H1 (cell line): Measurements from ENCODE around the gene SYDE2. TPM values are rescaled to one million over a fixed set of nuclear protein-coding genes. Genes with fewer than 3 reads are reported as not detected.
A peak's percentile ranks its signal among the peaks of the same experiment; 100 is the strongest.

Source experiments
- CTCF ChIA-PET: fragments of 300-600 bp; sonication (Branson Sonifier 250); formaldehyde crosslinking; loops from one replicate; lab custom pipeline; 2021; ENCODE audit not compliant: partially characterized antibody; lab: Charles Lee
- POLR2A ChIA-PET: fragments of 300-600 bp; sonication (Branson Sonifier 250); formaldehyde crosslinking; loops from one replicate; lab custom pipeline; 2021; ENCODE audit warnings: inconsistent platforms; ENCODE audit not compliant: partially characterized antibody; lab: Charles Lee
- DNase-seq, 2 experiments: peaks; one replicate each; pipeline versions ENCODE4 v3.0.0 to v3.0.0-alpha.2; 2010 to 2022; ENCODE audit warnings: low spot score in 2 of 2, low read depth in 1 of 2, mixed read lengths in 1 of 2
- FAIRE-seq: peaks from 2 replicates; lab custom pipeline; 2011; peaks lifted over from hg19 to GRCh38; lab: Jason Lieb, UNC
- H2AFZ ChIP-seq: 2 replicates; pipeline ENCODE4 v1.8.1; 2012; ENCODE audit warnings: low read length, inconsistent platforms
- H2AK5ac ChIP-seq: 2 replicates; pipeline ENCODE4 v1.6.1; 2013; ENCODE audit warnings: low read depth, low read length
- H2BK120ac ChIP-seq: replicated peaks from 2 replicates; pipeline ENCODE3; 2013; ENCODE audit warnings: low read depth, low read length, inconsistent platforms
- H2BK12ac ChIP-seq: 2 replicates; pipeline ENCODE4 v1.6.1; 2013; ENCODE audit warnings: low read depth, low read length
- H2BK15ac ChIP-seq: 2 replicates; pipeline ENCODE4 v1.6.1; 2013; ENCODE audit warnings: low read length
- H2BK20ac ChIP-seq: 2 replicates; pipeline ENCODE4 v1.6.1; 2013; ENCODE audit warnings: low read length
- H2BK5ac ChIP-seq: 2 replicates; pipeline ENCODE4 v1.6.1; 2013; ENCODE audit warnings: low read depth, low read length
- H3K14ac ChIP-seq: 2 replicates; pipeline ENCODE4 v1.6.1; 2013; ENCODE audit warnings: inconsistent platforms; ENCODE audit not compliant: insufficient read length
- H3K18ac ChIP-seq: 2 replicates; pipeline ENCODE4 v1.6.1; 2013; ENCODE audit warnings: low read length; ENCODE audit errors: extremely low read depth
- H3K23ac ChIP-seq: 2 replicates; pipeline ENCODE4 v1.6.1; 2013; ENCODE audit warnings: inconsistent platforms; ENCODE audit not compliant: insufficient read length
- H3K23me2 ChIP-seq: 2 replicates; pipeline ENCODE4 v1.6.1; 2013; ENCODE audit warnings: low read depth, low read length
- H3K27ac ChIP-seq: 2 replicates; pipeline ENCODE4 v1.6.1; 2011; ENCODE audit warnings: low read depth, low read length, inconsistent platforms
- H3K27me3 ChIP-seq, 4 experiments: replicated peaks in 1 of 4; 1 replicate in 1 of 4; 2 replicates in 3 of 4; pipeline versions ENCODE4 v1.6.1 to v1.8.1; 2011 to 2013; ENCODE audit warnings: low read length in 3 of 4, mild to moderate bottlenecking in 3 of 4, inconsistent platforms in 2 of 4, mixed read lengths in 2 of 4, moderate library complexity in 1 of 4; ENCODE audit not compliant: control insufficient read depth in 3 of 4, insufficient read depth in 3 of 4; ENCODE audit errors: extremely low read depth in 1 of 4
- H3K36me3 ChIP-seq, 4 experiments: 2 replicates each; pipeline versions ENCODE4 v1.6.1 to v1.8.1; 2011 to 2013; ENCODE audit warnings: mild to moderate bottlenecking in 4 of 4, low read length in 3 of 4, moderate library complexity in 2 of 4, control low read depth in 1 of 4, inconsistent platforms in 1 of 4; ENCODE audit not compliant: insufficient read depth in 4 of 4, control insufficient read depth in 2 of 4
- H3K4ac ChIP-seq: replicated peaks from 2 replicates; pipeline ENCODE3; 2013; ENCODE audit warnings: low read length, low read depth, mixed read lengths, inconsistent platforms; ENCODE audit not compliant: insufficient read length
- H3K4me1 ChIP-seq, 4 experiments: replicated peaks in 1 of 4; 1 replicate in 1 of 4; 2 replicates in 3 of 4; pipeline versions ENCODE4 v1.6.1 to v1.8.1; 2011 to 2013; ENCODE audit warnings: low read length in 3 of 4, inconsistent platforms in 2 of 4, mixed read lengths in 1 of 4; ENCODE audit not compliant: insufficient read depth in 4 of 4, control insufficient read depth in 3 of 4
- H3K4me2 ChIP-seq, 2 experiments: 2 replicates each; pipeline versions ENCODE4 v1.6.1 to v1.8.1; 2011 to 2013; ENCODE audit warnings: low read depth in 2 of 2, low read length in 2 of 2, control low read depth in 1 of 2, inconsistent platforms in 1 of 2, mild to moderate bottlenecking in 1 of 2; ENCODE audit not compliant: insufficient read depth in 1 of 2
- H3K4me3 ChIP-seq, 4 experiments: fragments of 200-600, 300-600 bp in 1 of 4; sonication (generic), shearing (Covaris generic), sonication (Bioruptor Twin) in 1 of 4; 2 replicates each; pipeline versions ENCODE4 v1.5.1 to v1.8.1; 2011 to 2016; ENCODE audit warnings: low read length in 4 of 4, low read depth in 3 of 4, control low read depth in 2 of 4, inconsistent platforms in 2 of 4, mild to moderate bottlenecking in 2 of 4, mixed read lengths in 1 of 4, moderate library complexity in 1 of 4; ENCODE audit not compliant: insufficient read depth in 2 of 4; ENCODE audit errors: extremely low read depth in 1 of 4
- H3K56ac ChIP-seq: replicated peaks from 2 replicates; pipeline ENCODE3; 2013; ENCODE audit warnings: low read depth, mild to moderate bottlenecking, mixed read lengths, low read length, inconsistent platforms; ENCODE audit not compliant: insufficient read length
- H3K79me1 ChIP-seq: 2 replicates; pipeline ENCODE4 v1.6.1; 2013; ENCODE audit warnings: low read depth, low read length, control low read depth
- H3K79me2 ChIP-seq, 2 experiments: 2 replicates each; pipeline versions ENCODE4 v1.6.1 to v1.8.1; 2012 to 2013; ENCODE audit warnings: low read length in 2 of 2, mild to moderate bottlenecking in 2 of 2, inconsistent platforms in 1 of 2; ENCODE audit not compliant: insufficient read depth in 2 of 2, control insufficient read depth in 1 of 2
- H3K9ac ChIP-seq, 4 experiments: replicated peaks in 1 of 4; 1 replicate in 1 of 4; 2 replicates in 3 of 4; pipeline versions ENCODE4 v1.6.1 to v1.8.1; 2011 to 2013; ENCODE audit warnings: low read depth in 3 of 4, low read length in 3 of 4, control low read depth in 2 of 4, mild to moderate bottlenecking in 2 of 4, moderate library complexity in 2 of 4, inconsistent platforms in 1 of 4; ENCODE audit errors: extremely low read depth in 1 of 4
- H3K9me3 ChIP-seq, 2 experiments: 2 replicates each; pipeline versions ENCODE4 v1.6.1 to v1.8.1; 2012 to 2013; ENCODE audit warnings: mild to moderate bottlenecking in 2 of 2, moderate library complexity in 2 of 2, control low read depth in 1 of 2, inconsistent platforms in 1 of 2, low read depth in 1 of 2, low read length in 1 of 2, mixed read lengths in 1 of 2; ENCODE audit not compliant: insufficient read depth in 2 of 2
- H4K20me1 ChIP-seq, 2 experiments: replicated peaks in 1 of 2; 2 replicates each; pipeline versions ENCODE3 to v1.8.1; 2011 to 2013; ENCODE audit warnings: inconsistent platforms in 2 of 2, low read length in 2 of 2, mild to moderate bottlenecking in 1 of 2; ENCODE audit not compliant: insufficient read depth in 2 of 2, control insufficient read depth in 1 of 2
- H4K5ac ChIP-seq: 2 replicates; pipeline ENCODE4 v1.6.1; 2013; ENCODE audit warnings: low read length, low read depth, mixed read lengths, inconsistent platforms; ENCODE audit not compliant: insufficient read length
- H4K8ac ChIP-seq: 2 replicates; pipeline ENCODE4 v1.8.0; 2013; ENCODE audit warnings: mild to moderate bottlenecking, moderate library complexity, low read length, inconsistent platforms; ENCODE audit not compliant: insufficient read depth; ENCODE audit errors: extremely low read depth
- H4K91ac ChIP-seq: replicated peaks from 2 replicates; pipeline ENCODE3; 2013; ENCODE audit warnings: low read length, mixed read lengths, inconsistent platforms; ENCODE audit not compliant: insufficient read length
- CBX5 ChIP-seq: fragments of 300-800, 300-1000 bp; sonication (generic); IDR thresholded peaks from 2 replicates; pipeline ENCODE4 v1.7.1; 2016; ENCODE audit warnings: antibody characterized with exemption, low read length, low read depth
- CEBPB ChIP-seq: IDR thresholded peaks from 2 replicates; pipeline ENCODE4 v1.6.1; 2012; ENCODE audit warnings: low read depth, low read length
- PHF8 ChIP-seq: fragments of 200-600 bp; sonication (generic); conservative IDR thresholded peaks from 2 replicates; pipeline ENCODE4 v1.7.1; 2012; ENCODE audit warnings: low read depth, mild to moderate bottlenecking, inconsistent platforms, low read length, moderate library complexity
- SAP30 ChIP-seq: fragments of 300-600 bp; sonication (generic); IDR thresholded peaks from 2 replicates; pipeline ENCODE4 v1.7.1; 2012; ENCODE audit warnings: low read length, moderate library complexity, mild to moderate bottlenecking, inconsistent platforms; ENCODE audit not compliant: insufficient read depth, insufficient replicate concordance
- SIN3A ChIP-seq, 2 experiments: IDR thresholded peaks in 1 of 2; conservative IDR thresholded peaks in 1 of 2; 2 replicates each; pipeline ENCODE4 v1.6.1; 2011 to 2012; ENCODE audit warnings: low read length in 2 of 2, improper control_type of control experiment in 1 of 2, low read depth in 1 of 2, mild to moderate bottlenecking in 1 of 2
- SIRT6 ChIP-seq: IDR thresholded peaks from one replicate; pipeline ENCODE4 v1.7.1; 2012; ENCODE audit warnings: low read length, inconsistent platforms
- SP1 ChIP-seq: IDR thresholded peaks from 2 replicates; pipeline ENCODE4 v1.6.1; 2011; ENCODE audit warnings: low read depth, low read length
- YY1 ChIP-seq: IDR thresholded peaks from 2 replicates; pipeline ENCODE4 v1.6.1; 2011; ENCODE audit warnings: low read depth, mild to moderate bottlenecking, low read length
- WGBS, 2 experiments: shearing (Covaris generic) in 1 of 2; methylation state at CpG; one replicate each; pipeline versions ENCODE4 v1.1.6 to v1.1.7; 2013 to 2015; ENCODE audit warnings: low lambda C conversion rate in 2 of 2, mixed read lengths in 2 of 2, inconsistent platforms in 1 of 2, low coverage in 1 of 2, missing lambda C conversion rate in 1 of 2; ENCODE audit not compliant: insufficient replicate concordance in 2 of 2, insufficient coverage in 1 of 2, insufficient read length in 1 of 2; ENCODE audit errors: extremely low coverage in 1 of 2, missing lambda C conversion rate in 1 of 2; 5-methylcytosine and 5-hydroxymethylcytosine counted together
- polyA plus RNA-seq, 7 experiments: library from polyadenylated mRNA; depleted of rRNA in 3 of 7; stranded (reverse) in 5 of 7; unstranded in 2 of 7; fragments of >200 nt in 5 of 7; fragments of 200-250 nt in 2 of 7; gene quantifications; 1 replicate in 5 of 7; 2 replicates in 1 of 7; 4 replicates in 1 of 7; pipeline versions ENCODE4 v1.2.1 to v1.2.3, GENCODE V29; 2011 to 2013; ENCODE audit warnings: missing spikeins in 2 of 7, mixed read lengths in 2 of 7
- total RNA-seq: library from RNA; stranded (reverse); fragmentation: NEBNext Ultra II Directional; extraction: Animal tissue kit (Norgen Biotek cat#: 25700); gene quantifications from 2 replicates; pipeline ENCODE4 v1.2.1, GENCODE V29; 2021

Gene SYDE2
- total and polyA plus RNA-seq, 2 of the 8 experiments (the other 6 are each of a cell fraction or from before 2014, with no cell fraction given), result 1.6 to 14.6 TPM

- Histone ChIP-seq H2BK120ac (no peak overlapping the region), H3K23me2 (peaks cover 11% of the 10 kb centered on the region), H3K27ac (peak overlapping the region; percentile 94), H3K4ac (no peak overlapping the region), H2BK12ac (peak overlapping the region; percentile 98), H3K23ac (no peak overlapping the region), H3K56ac (peak overlapping the region; percentile 81), H2BK5ac (peak overlapping the region; percentile 98), H3K14ac (no peak overlapping the region), H3K79me2 (peaks cover 0 to 26% of the 10 kb centered on the region in 2 experiments; a peak in 2 of 4 replicates), H4K8ac (peak overlapping the region; percentile 90; the same call in 1 of the 2 replicates), H4K5ac (peak overlapping the region; percentile 74), H3K27me3 (no peaks in the 10 kb centered on the region), H2AK5ac (peak overlapping the region; percentile 14; the same call in 1 of the 2 replicates), H4K20me1 (no peaks in the 10 kb centered on the region), H2AFZ (peak overlapping the region; percentile 31; the same call in 1 of the 2 replicates), H3K9me3 (no peaks in the 10 kb centered on the region), H3K18ac (peak overlapping the region; percentile 98), H3K4me3 (peak overlapping the region; percentile 73 to 95 (median 84)), H3K4me1 (peaks cover 0 to 3% (median 0%) of the 10 kb centered on the region in 4 experiments; a peak in 2 of 7 replicates), H3K9ac (peak overlapping the region; percentile 46 to 88 (median 72)), H3K36me3 (no peaks in the 10 kb centered on the region), H4K91ac (peak overlapping the region; percentile 14), H3K4me2 (peak overlapping the region; percentile 73 to 93), H3K79me1 (0 out of 2 replicates have a peak, but pooled peaks cover 2% of the 10 kb centered on the region), H2BK20ac (0 out of 2 replicates have a peak overlapping the region, but pooled peaks have one; percentile 52), H2BK15ac (no peak overlapping the region; the same call in 1 of the 2 replicates)
- 26% methylated on average over 14 of the region's 14 CpGs; no CpG with 5 or more reads in 1 of the 2 experiments for WGBS, 2 experiments
- no peak for TF ChIP-seq SAP30
- TF ChIP-seq SIN3A (conservative IDR thresholded peaks at IDR 0.05 in 1 of 2, IDR thresholded peaks at IDR 0.05 in 1 of 2; ENCODE audit: low read depth in 1 of 2, low read length in 2 of 2), result peak in 1 of 2 experiments; percentile 55; a peak in 2 of 4 replicates
- TF ChIP-seq PHF8, result no peak
- no peak for TF ChIP-seq CBX5
- no peak for TF ChIP-seq CEBPB
- TF ChIP-seq YY1, result no peak
- no peak for TF ChIP-seq SIRT6
- no peak for TF ChIP-seq SP1
- DNase-seq, result no peak
- no peak for FAIRE-seq
- ChIA-PET POLR2A (interaction anchor here (0.8 to 3.8 kb wide), 9 partner anchors 9 to 79 kb away, joined by 3 to 17 read pairs (median 4); no protein-coding TSS in a partner anchor), CTCF (interaction anchor here (1.0 to 1.6 kb wide), 4 partner anchors 11 to 92 kb away, joined by 3 to 5 read pairs (median 4); no protein-coding TSS in a partner anchor)
Measured at GRCh38 chr1:85202092-85202863, 1.5 kb upstream of the SYDE2 start.
